Activated naive CD8-positive, alpha-beta T cell treated with anti-CD3 and anti-CD28 coated beads for 36 hours (primary cell): Measurements from ENCODE around the gene MAP7D1. TPM values are rescaled to one million over a fixed set of nuclear protein-coding genes. Genes with fewer than 3 reads are reported as not detected.

Source experiments
- DNase-seq: peaks from one replicate; pipeline ENCODE4 v3.0.0; 2021
- H3K27ac Mint-ChIP-seq: one replicate; pipeline ENCODE4 v1.8.0; 2022; ENCODE audit warnings: mild to moderate bottlenecking, moderate library complexity, mixed read lengths
- H3K27me3 Mint-ChIP-seq: one replicate; pipeline ENCODE4 v1.8.0; 2022; ENCODE audit warnings: mild to moderate bottlenecking, mixed read lengths
- H3K36me3 Mint-ChIP-seq: one replicate; pipeline ENCODE4 v1.8.0; 2021; ENCODE audit warnings: mild to moderate bottlenecking, mixed read lengths
- H3K4me1 Mint-ChIP-seq: one replicate; pipeline ENCODE4 v1.8.0; 2021; ENCODE audit warnings: mixed read lengths
- H3K4me3 Mint-ChIP-seq: one replicate; pipeline ENCODE4 v1.8.0; 2022; ENCODE audit warnings: mild to moderate bottlenecking, moderate library complexity, mixed read lengths
- H3K9me3 Mint-ChIP-seq: one replicate; pipeline ENCODE4 v1.8.0; 2022; ENCODE audit warnings: mixed read lengths
- total RNA-seq, 2 experiments: library from RNA; stranded (reverse); gene quantifications; one replicate each; pipeline ENCODE4 v1.2.3, GENCODE V29; 2021

The MAP7D1 gene
- total RNA-seq, 2 experiments from 2014 or later, result 158 to 168 TPM

DNA sequence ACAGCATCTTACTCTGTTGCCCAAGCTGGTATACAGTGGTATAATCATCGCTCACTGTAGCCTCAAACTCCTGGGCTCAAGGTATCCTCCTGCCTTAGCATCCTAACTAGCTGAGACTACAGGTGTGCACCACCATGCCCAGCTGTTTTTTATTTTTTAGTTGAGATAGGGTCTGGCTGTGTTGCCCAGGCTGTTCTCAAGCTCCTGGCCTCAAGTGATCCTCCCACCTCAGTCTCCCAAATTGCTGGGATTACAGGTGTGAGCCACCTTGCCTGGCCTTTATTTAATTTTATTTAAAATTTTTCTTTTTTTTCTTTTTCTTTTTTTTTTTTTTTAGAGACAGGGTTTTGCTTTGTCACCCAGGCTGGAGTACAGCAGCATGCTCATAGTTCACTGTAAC is 9.2 kb downstream of the MAP7D1 start:
- Mint-ChIP-seq H3K36me3 (peaks cover 38% of the 10 kb centered on the region), H3K9me3 (no peaks in the 10 kb centered on the region), H3K27me3 (no peaks in the 10 kb centered on the region), H3K4me1 (peaks cover 51% of the 10 kb centered on the region), H3K27ac (no peak overlapping the region), H3K4me3 (no peak overlapping the region)
- DNase-seq, result no peak

DNA sequence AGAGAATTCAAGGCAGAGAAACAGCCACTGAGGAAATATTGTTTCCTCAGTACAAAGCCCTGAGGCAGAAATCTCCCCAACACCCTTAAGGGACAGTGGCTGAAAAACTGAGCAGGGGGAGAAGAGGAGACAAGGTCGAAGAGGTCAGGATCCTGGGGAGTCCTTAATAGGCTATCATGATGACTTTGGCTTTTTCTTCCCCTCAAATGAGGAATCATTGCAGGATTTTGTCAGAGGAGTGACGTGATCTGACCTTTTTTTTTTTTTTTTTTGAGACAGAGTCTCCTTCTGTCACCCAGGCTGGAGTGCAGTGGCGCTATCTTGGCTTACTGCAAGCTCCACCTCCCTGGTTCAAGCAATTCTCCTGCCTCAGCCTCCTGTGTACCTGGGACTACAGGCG is 10.2 kb downstream of the MAP7D1 start:
- H3K36me3 Mint-ChIP-seq, result peaks cover 32% of the 10 kb centered on the region
- DNase-seq, result no peak
- H3K27ac Mint-ChIP-seq, result peak overlapping the region; percentile 63
- H3K4me3 Mint-ChIP-seq, result no peak overlapping the region
- no peaks in the 10 kb centered on the region for H3K27me3 Mint-ChIP-seq
- no peaks in the 10 kb centered on the region for H3K9me3 Mint-ChIP-seq
- H3K4me1 Mint-ChIP-seq, result peaks cover 44% of the 10 kb centered on the region

DNA sequence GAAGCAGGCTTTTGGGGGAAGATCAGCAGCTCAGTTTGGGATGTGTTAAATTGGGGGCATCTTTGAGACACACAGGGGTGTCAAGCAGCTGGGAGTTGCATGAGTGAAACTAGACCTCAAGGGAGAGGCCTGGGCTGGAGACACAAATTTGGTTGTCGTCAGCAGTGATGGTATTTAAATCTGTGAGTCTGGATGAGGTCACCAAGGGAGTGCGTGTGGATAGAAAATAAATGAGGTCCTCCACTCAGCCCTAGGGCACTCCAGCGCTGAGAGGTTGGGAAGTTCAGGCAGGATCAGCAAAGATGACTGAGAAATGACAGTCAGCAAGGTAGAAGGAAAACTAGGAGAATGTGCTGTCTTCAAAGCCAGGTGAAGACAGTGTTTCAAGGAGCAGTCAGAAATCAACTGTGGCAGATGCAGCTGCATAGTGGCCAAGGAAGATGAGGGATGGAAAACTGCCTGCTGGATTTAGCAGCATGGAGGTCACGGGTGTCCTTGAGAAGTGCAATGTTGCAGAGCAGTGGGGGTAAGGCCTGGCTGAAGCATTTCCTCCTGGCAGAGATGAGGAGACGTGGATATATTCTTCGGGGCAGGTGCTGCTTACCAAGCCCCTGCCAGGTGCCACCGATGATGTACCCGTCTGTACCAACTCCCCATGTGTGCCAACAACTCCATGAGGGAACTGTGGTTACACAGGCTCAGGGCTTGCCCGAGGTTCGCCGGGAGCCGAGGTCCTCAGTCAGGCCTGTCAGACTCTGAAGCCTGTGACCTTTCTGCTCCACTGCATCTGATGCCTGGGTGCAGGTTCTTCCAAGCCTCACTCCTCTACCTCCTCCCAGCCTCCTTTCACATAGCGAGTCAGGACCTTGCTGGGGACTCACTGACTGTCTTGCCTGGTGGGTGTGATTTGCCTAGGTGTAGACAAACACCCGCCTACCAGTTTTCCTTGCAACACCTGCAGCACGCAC is 11.3 kb downstream of the MAP7D1 start:
- no peak overlapping the region for H3K4me3 Mint-ChIP-seq
- H3K27me3 Mint-ChIP-seq, result no peaks in the 10 kb centered on the region
- H3K27ac Mint-ChIP-seq, result peak overlapping the region; percentile 60
- no peaks in the 10 kb centered on the region for H3K9me3 Mint-ChIP-seq
- peaks cover 35% of the 10 kb centered on the region for H3K4me1 Mint-ChIP-seq
- H3K36me3 Mint-ChIP-seq, result peaks cover 23% of the 10 kb centered on the region
- no peak for DNase-seq

DNA sequence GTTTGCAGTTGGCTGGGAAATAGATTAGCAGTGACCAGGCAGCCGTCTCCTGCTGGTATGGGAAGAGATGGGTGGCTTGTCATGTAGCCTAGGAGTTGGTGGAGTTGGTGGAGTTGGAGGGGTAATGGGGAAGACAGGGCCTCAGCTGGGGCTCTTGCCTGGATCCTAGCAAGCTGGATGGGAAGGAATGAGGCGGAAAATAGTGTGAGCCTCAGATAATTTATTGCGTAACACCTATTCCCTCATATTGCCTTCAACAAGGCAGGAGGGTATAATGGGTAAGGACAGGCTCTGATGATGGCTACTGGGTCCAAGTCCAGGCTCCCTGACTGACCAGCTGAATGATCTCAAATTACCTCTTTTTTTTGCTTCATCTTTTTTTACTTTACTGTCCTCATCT is 12.6 kb downstream of the MAP7D1 start:
- Mint-ChIP-seq H3K27ac (peak overlapping the region; percentile 65), H3K27me3 (no peaks in the 10 kb centered on the region), H3K4me3 (no peak overlapping the region), H3K36me3 (peaks cover 20% of the 10 kb centered on the region), H3K4me1 (peaks cover 30% of the 10 kb centered on the region), H3K9me3 (no peaks in the 10 kb centered on the region)
- DNase-seq, result no peak

DNA sequence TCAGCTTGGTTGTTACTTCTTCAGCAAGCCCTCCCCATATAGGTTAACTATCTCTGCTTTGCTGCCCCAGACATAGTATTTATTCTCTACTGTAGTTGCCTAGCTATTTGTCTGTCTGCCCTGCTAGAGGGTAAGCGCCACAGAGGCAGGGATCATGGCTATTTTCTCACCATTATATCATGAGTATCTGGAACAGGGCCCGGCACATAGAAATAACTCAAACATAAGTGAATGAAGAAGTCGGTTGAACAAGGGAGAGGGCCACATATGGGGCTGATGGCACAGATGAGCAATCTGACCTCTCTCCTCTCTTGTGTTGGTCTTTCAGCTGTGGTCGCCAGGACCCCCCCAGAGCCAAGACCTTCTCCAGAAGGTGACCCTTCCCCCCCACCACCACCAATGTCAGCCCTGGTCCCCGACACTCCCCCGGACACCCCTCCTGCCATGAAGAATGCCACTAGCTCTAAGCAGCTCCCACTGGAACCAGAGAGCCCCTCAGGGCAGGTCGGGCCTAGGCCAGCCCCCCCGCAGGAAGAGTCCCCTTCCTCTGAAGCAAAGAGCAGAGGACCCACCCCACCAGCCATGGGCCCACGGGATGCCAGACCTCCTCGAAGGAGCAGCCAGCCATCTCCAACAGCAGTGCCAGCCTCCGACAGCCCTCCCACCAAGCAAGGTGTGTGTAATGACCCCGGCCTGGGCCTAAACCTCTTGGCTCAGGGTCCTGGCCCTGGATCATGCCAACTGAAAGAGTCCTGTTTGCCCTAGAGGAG is 14.9 kb downstream of the MAP7D1 start:
- Mint-ChIP-seq H3K4me1 (peaks cover 26% of the 10 kb centered on the region), H3K9me3 (no peaks in the 10 kb centered on the region), H3K36me3 (peaks cover 11% of the 10 kb centered on the region), H3K27ac (no peak overlapping the region), H3K27me3 (no peaks in the 10 kb centered on the region), H3K4me3 (no peak overlapping the region)
- no peak for DNase-seq

DNA sequence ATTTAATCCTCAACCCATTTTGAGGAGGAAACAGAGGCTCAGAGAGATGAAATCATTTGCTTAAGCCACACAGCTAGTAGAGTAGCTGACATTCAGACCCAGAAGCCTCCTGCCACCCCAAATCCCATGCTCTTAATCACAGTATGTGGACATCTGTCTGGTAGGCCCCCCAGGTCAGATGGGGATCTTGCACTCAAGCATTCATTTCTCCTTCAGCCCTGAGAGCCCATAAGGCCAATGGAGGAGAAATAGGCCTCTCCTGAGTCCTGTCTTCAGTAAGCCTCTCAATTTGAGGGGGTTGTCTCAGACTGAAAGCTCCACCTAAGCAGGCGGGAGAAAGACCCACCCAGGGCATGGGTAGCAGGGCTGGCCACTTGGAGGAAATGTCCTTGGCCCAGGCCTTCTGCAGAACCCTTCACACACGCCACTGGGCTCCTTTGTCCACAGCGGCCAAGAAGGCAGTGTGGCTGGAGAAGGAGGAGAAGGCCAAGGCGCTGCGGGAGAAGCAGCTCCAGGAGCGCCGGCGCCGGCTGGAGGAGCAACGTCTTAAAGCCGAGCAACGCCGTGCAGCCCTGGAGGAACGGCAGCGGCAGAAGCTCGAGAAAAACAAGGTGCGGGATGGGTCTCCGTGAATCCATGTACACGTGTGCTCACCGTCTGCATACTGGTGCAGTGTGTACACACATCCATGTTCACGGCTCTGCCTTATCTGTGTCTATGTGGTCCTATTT is 16.2 kb downstream of the MAP7D1 start:
- H3K4me3 Mint-ChIP-seq, result no peak overlapping the region
- H3K36me3 Mint-ChIP-seq, result peaks cover 5% of the 10 kb centered on the region
- H3K27ac Mint-ChIP-seq, result peak overlapping the region; percentile 56
- peaks cover 16% of the 10 kb centered on the region for H3K4me1 Mint-ChIP-seq
- H3K27me3 Mint-ChIP-seq, result no peaks in the 10 kb centered on the region
- H3K9me3 Mint-ChIP-seq, result no peaks in the 10 kb centered on the region
- DNase-seq, result no peak

DNA sequence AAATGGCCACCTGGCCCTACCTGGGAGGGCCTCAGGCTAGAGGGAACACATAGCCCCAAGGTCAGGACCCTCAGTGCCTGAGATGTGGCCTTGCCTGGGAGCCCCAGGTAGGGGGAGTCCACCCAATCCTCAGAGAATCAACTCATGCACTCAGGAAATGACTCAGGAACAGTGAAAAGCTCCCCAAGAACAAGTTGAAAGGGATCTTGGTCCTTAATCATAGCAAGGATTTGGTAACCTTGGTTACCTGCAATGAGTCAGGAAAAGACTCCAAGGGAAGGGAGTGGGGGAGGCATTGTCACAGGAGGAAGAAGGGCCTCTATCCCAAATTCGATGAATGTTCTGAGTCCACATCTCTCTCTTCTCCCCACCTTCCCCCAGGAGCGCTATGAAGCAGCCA is 17.0 kb downstream of the MAP7D1 start:
- H3K9me3 Mint-ChIP-seq, result no peaks in the 10 kb centered on the region
- peaks cover 4% of the 10 kb centered on the region for H3K36me3 Mint-ChIP-seq
- H3K4me1 Mint-ChIP-seq, result peaks cover 15% of the 10 kb centered on the region
- no peaks in the 10 kb centered on the region for H3K27me3 Mint-ChIP-seq
- H3K4me3 Mint-ChIP-seq, result no peak overlapping the region
- no peak for DNase-seq
- peak overlapping the region; percentile 56 for H3K27ac Mint-ChIP-seq

DNA sequence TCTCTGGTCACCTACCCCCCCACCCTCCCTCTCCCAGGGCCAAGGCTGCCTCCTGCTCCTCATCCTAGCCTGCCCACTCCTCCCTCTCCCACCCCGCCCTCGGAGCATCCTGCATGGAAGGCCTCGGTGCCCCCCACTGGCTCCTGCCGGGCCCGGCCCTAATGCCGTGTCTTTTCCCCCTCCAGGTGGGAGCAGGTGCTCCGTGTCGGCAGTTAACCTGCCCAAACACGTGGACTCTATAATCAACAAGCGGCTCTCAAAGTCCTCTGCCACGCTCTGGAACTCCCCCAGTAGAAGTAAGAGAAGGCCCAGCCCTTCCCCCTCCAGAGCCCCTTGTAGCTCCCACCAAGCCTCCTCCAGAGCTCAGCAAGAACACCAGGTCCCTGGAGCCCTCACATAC is 18.8 kb downstream of the MAP7D1 start:
- Mint-ChIP-seq H3K27ac (no peak overlapping the region), H3K36me3 (peaks cover 2% of the 10 kb centered on the region), H3K9me3 (no peaks in the 10 kb centered on the region), H3K4me3 (no peak overlapping the region), H3K27me3 (no peaks in the 10 kb centered on the region), H3K4me1 (peaks cover 11% of the 10 kb centered on the region)
- DNase-seq, result no peak

DNA sequence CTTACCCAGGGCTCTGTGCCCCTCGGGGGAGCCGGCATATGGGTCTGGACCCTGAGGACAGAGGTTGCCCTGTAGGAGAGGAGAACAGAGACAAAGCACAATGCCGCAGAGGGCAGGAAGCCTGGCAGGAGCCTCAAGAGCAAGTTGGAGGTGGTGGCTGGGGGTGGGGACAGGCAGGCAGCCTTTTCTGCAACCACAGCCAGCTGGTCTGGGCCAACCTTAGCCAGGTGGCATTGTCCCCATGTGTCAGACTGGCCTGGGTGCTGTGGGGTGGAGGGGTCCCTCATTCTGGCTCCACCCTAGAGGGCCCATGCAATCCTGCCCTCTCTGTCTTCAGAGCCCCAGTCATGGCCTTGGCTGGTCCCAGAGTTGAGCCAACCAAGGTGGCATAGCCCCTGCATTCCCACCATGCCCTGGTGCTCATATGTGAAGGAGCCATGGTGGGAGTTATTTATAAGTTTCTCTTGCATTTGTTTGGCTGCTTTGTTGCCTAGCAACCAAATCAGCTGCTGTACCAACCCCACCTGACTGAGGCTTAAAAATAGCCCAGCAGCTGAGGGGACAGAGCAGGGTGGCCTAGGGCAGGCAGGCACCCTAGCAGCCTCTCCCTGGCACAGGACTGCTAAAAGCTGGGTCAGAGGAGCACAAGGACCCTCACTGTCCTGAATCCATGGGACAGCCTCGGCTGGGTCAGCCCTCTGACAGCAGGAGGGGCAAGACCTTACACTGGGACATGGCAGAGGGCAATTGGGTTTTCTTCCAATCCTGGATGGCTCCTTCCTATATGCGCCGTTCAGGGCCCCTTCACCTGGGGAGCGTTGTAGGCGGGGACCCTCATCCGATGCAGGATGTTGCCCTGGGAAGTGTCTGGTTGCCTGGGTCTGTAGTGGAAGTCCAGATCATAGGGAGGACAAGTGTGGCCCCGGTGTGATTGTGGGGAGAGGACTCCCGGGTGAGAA is 19.5 kb downstream of the MAP7D1 start:
- Mint-ChIP-seq H3K27me3 (no peaks in the 10 kb centered on the region), H3K9me3 (no peaks in the 10 kb centered on the region), H3K4me3 (no peak overlapping the region), H3K27ac (no peak overlapping the region), H3K36me3 (peaks cover 8% of the 10 kb centered on the region), H3K4me1 (peaks cover 11% of the 10 kb centered on the region)
- no peak for DNase-seq

DNA sequence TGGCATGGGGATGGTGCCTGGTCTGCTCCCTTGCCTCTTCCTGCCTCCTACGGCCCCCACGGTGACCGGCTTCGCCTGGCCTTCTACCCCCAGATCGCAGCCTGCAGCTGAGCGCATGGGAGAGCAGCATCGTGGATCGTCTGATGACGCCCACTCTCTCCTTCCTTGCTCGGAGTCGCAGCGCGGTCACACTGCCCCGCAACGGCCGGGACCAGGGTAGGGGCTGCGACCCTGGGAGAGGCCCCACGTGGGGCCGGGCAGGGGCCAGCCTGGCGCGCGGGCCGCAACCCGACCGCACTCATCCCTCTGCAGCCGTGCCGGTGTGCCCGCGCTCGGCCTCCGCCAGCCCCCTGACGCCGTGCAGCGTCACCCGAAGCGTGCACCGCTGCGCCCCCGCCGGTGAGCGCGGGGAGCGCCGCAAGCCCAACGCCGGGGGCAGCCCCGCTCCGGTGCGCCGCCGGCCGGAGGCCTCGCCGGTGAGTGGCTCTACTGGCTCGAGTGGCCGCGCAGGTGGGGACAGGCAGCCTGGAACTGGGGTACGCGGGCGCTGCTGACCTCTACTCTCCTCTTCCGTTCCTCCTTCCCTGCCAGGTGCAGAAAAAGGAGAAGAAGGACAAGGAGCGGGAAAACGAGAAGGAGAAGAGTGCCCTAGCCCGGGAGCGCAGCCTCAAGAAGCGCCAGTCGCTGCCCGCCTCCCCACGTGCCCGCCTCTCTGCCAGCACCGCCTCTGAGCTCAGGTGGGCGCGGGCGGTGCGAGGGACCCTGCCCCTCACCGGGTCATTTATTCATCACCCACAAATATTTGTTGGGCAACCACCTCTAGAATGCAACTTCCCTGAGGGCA is 20.4 kb downstream of the MAP7D1 start:
- Mint-ChIP-seq H3K4me3 (no peak overlapping the region), H3K27me3 (no peaks in the 10 kb centered on the region), H3K36me3 (peaks cover 16% of the 10 kb centered on the region), H3K4me1 (peaks cover 11% of the 10 kb centered on the region), H3K27ac (no peak overlapping the region), H3K9me3 (no peaks in the 10 kb centered on the region)
- DNase-seq, result no peak

DNA sequence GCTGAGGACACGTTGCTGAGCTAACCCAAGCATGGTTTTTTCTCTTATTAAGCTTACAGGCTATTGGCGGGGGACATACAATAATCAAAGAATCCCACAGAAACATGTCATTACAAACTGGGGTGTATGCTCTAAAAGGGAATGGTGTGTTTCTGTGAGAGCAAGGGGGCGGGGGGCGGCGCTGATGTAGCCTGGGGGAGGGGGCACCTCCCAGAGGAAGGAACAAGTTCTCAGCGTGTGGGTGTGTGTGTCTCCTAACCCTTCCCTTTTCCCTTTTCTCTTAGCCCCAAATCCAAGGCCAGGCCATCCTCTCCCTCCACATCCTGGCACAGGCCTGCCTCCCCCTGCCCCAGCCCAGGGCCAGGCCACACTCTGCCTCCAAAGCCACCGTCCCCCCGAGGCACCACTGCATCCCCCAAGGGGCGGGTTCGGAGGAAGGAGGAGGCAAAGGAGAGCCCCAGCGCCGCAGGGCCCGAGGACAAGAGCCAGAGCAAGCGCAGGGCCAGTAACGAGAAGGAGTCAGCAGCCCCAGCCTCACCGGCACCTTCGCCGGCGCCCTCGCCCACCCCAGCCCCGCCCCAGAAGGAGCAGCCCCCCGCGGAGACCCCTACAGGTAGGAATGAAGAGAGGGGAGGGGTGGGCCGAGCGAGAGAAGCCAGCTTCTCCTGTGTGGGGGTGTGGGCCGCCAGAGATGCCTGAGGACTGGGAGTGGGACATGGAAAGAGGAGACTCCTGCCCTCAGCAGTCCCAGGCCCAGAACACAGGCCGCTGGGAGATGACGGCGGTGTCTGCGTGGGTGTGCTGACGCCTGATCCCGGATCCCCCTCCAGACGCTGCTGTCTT is 21.9 kb downstream of the MAP7D1 start:
- no peak for DNase-seq
- H3K4me1 Mint-ChIP-seq, result peaks cover 8% of the 10 kb centered on the region
- no peak overlapping the region for H3K27ac Mint-ChIP-seq
- H3K4me3 Mint-ChIP-seq, result no peak overlapping the region
- peaks cover 18% of the 10 kb centered on the region for H3K36me3 Mint-ChIP-seq
- no peaks in the 10 kb centered on the region for H3K9me3 Mint-ChIP-seq
- no peaks in the 10 kb centered on the region for H3K27me3 Mint-ChIP-seq

DNA sequence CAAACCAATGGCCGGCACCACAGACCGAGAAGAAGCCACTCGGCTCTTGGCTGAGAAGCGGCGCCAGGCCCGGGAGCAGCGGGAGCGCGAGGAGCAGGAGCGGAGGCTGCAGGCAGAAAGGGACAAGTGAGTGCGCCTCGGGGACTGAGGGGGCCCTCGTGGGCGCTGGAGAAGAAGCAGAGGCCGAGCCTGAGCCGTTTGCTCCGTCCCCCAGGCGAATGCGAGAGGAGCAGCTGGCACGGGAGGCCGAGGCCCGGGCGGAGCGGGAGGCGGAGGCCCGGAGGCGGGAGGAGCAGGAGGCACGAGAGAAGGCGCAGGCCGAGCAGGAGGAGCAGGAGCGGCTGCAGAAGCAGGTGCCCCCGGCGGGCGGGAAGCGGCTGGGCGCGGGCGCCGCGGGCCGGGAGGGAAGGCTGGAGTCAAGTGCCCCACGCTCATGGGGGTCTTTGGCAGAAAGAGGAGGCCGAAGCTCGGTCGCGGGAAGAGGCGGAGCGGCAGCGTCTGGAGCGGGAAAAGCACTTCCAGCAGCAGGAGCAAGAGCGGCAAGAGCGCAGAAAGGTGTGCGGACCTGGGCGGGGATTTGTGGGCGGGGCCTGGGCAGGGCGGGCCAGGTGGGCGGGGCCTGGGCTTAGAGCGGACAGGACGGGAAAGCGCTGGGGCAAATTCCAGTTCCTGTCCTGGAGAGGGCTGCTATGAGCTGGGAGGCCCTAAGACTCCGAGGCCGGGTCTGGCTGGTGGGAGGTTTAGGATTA is 22.7 kb downstream of the MAP7D1 start:
- Mint-ChIP-seq H3K36me3 (peaks cover 18% of the 10 kb centered on the region), H3K9me3 (no peaks in the 10 kb centered on the region), H3K27ac (peak overlapping the region; percentile 58)

More for the DNA sequence above, 22.7 kb downstream of the MAP7D1 start:
- H3K4me3 Mint-ChIP-seq, result no peak overlapping the region
- H3K4me1 Mint-ChIP-seq, result peaks cover 3% of the 10 kb centered on the region
- H3K27me3 Mint-ChIP-seq, result no peaks in the 10 kb centered on the region
- no peak for DNase-seq
